NCI-H226 (cell line): ENCODE results near the gene ACSL3.
"Not testable (repeated sequence)": the region's sequence is repeated elsewhere in the genome, so short reads cannot be mapped to it uniquely, and the experiment has no call there.

Source experiments
- DNase-seq: peaks from one replicate; pipeline ENCODE4 v3.0.0-alpha.2; 2015

ACSL3 gene

DNA sequence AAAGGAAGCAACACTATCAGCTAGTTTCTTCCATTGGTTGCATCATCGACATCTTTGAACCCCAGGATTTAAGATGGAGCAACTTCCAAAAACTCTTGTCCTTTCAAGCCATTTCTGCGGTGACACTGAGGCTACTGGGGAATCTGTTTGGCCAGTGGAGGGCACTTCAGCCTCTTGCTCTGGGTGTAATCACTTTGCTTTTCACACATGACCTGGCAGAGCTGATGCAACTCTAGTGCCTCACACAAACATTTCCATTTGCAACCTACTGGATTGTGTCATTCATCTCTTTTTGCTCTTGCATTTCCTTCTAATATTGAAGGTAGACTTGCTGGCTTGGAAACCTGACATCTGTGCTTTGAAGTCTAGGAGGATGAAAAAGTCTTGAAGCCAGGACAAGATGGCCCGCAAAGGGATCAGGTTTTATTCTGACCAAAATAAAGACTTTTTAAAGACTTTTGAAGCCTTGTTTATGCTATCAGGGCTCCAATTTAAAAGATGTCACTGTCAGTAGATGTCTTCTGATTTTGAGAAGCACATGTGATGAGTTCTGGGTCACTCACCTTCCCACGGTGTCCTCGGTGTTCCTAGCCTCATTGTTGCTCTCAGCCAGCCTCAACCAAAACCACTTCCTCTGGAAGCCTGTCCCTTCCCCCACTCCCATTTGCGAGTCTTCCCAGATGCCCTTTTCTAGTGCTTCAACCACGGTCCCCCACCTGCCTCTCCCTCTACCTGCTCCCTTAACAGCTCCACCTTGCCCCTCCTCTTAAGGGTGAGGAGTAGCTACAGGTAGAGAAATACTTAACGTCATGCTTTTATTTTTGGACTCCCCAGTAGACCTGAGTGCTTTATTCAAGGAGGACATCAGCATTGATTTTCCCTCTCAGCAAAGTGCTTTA is 121.4 kb downstream of the ACSL3 start:
- peak; percentile 68 for DNase-seq

DNA sequence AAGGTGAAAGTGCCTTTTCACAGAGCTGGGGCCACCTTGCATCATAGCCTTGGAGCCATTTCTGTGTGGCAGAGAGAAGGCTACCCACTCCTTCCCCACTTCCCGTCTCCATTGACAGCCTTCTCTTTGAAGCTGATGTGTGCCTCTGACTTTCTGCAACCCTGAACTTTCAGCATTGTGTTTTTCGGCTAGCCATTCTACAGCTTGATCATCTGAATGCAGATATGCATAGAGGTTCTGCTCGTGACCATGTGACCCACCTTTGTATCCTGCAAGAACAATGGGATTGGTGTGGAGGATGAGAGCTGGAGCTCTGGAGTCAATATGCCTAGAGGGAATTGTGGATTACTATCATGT is 122.1 kb downstream of the ACSL3 start:
- DNase-seq = no peak

DNA sequence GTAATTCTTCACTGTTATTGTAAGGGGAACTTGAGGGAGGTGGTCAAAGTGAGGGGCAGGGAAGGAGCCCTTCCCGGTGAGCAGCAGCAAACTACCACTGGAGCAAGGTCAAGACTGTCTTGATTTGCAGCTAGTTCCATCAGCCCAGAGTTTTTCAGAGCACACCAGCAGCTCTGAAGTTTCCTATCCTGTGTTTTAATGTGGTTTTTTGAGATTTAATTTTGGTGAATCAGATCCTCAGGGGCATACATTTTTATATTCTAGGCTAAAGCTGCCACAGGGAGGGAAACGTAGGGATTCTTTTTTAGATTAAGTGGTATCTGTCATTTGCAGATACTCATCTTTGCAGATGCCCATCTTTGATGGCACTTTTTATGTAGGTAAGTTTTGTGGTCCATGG is 124.1 kb downstream of the ACSL3 start:
- no peak for DNase-seq

DNA sequence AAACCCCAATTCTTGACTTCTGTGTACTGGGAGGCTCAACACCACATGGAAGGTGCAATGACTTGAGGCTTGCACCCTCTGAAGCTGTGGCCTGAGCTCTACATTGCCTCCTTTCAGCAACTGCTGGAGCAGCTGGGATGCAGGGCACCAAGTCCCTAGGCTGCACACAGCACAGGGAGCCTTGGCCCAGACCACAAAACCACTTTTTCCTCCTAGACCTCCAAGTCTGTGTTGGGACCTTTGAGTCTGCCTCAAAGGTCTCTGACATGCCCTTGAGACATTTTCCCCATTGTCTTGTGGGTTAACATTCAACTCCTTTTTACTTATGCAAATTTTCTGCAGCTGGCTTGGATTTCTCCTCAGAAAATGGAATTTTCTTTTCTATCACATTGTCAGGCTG is 128.6 kb downstream of the ACSL3 start:
- DNase-seq = no peak

DNA sequence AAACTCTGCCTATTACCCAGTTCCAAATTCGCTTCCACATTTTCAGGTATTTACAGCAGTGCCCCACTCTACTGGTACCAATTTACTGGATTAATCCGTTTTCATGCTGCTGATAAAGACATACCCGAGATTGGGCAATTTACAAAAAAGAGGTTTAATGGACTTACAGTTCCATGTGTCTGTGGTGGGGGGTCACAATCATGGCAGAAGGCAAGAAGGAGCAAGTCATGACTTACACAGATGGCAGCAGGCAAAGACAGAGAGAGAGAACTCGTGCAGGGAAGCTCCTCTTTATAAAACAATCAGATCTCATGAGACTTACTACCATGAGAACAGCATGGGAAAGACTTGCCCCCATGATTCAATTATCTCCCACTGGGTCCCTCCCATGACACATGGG is 129.4 kb downstream of the ACSL3 start:
- not testable (repeated sequence) for DNase-seq

DNA sequence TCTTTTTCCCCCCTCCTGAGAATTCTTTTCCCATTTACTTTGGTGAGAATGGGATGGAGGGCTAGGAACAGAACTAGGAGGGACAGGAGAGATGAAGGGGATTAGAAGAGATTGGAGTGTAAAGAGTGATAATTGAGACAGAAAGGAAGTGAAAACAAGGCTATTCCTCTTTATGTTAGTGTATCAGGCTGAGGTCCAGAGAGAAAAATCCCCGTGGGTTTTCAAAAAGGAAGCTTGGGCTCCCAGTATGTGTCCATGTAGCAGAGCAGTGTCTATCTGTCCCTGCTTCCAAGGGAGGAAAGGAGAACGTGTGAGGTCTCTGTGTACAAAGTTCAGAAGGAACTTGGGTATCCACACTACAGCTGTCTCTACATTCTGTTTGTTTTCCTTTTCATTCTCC is 131.3 kb downstream of the ACSL3 start:
- no peak for DNase-seq
